ENCODE data around the gene LIMA1.
"Not testable (repeated sequence)": the region's sequence is repeated elsewhere in the genome, so short reads cannot be mapped to it uniquely, and the experiment has no call there.

LIMA1 gene

GRCh38 chr12:50220363-50220995 lies 62.8 kb downstream of the LIMA1 start:
- DNase-seq (ENCODE audit: extremely low read depth, low read depth): no peak
- no peak for TF ChIP-seq CTCF (IDR thresholded peaks at IDR 0.05; ENCODE audit: low read depth, low read length)

DNA sequence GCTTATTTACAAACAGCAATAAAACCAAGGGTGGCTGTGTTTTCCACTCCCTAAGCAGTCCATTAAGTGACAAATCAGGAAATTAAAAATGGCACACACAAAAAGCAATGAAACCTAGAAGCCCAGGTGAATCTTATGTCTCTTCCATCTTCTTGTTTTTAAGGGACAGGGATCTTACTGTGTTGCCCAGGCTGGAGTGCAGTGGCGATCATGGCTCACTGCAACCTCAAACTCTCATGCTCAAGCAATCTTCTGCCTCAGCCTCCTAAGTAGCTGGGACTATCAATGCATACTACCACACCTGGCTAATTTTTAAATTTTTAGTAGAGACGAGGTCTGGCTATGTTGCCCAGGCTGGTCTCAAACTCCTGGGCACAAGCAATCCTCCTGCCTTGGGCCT lies 63.8 kb downstream of the LIMA1 start:
- no peak for DNase-seq (ENCODE audit: extremely low read depth, low read depth)
- TF ChIP-seq CTCF (IDR thresholded peaks at IDR 0.05; ENCODE audit: low read depth, low read length): no peak

- not testable (repeated sequence) for DNase-seq (ENCODE audit: extremely low read depth, low read depth)
Measured at GRCh38 chr12:50219001-50219400, 64.3 kb downstream of the LIMA1 start.

- TF ChIP-seq CTCF (IDR thresholded peaks at IDR 0.05; ENCODE audit: low read depth, low read length): no peak
- DNase-seq (ENCODE audit: extremely low read depth, low read depth): no peak
Measured at GRCh38 chr12:50218386-50218785, 64.9 kb downstream of the LIMA1 start.

DNA sequence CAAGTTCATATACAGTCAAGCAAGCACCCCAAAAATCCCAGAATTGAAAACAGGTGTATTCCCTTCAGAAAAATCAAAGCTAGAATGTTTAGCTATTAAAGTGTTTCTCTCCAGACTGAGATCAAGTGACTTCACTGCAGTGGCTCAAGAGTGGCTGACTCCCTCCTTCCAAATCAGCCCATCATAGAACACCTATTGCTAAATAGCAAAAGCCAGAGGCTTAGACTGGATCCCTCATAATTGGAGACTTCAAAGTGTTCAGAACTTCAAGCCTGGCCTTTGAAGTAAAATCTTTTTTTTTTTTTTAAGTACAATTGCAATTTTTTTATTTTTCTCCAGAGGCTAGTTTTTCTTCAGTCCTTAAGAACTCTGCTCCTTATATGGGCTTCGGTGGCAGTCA lies 66.1 kb downstream of the LIMA1 start:
- TF ChIP-seq CTCF (IDR thresholded peaks at IDR 0.05; ENCODE audit: low read depth, low read length): no peak
- DNase-seq (ENCODE audit: extremely low read depth, low read depth): no peak

DNA sequence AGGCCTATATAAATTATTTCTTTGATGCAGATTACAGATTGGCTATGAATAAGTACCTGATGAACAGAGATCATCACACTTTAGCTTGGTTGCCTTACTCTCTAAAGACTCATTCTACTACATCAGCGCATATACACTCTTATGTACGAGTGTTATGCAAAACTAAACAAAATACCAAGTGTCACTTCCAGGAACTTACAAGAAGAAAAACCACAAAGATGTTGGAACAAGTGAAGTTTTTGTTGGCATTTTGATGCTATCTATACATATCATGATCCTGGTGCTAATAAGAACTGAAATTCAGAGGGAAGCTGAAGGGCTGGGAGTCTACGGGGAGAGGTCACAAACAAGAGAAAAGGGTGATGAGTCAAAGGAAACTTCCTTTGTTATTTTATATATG lies 68.3 kb downstream of the LIMA1 start:
- no peak for DNase-seq (ENCODE audit: extremely low read depth, low read depth)
- TF ChIP-seq CTCF (IDR thresholded peaks at IDR 0.05; ENCODE audit: low read depth, low read length): no peak

DNA sequence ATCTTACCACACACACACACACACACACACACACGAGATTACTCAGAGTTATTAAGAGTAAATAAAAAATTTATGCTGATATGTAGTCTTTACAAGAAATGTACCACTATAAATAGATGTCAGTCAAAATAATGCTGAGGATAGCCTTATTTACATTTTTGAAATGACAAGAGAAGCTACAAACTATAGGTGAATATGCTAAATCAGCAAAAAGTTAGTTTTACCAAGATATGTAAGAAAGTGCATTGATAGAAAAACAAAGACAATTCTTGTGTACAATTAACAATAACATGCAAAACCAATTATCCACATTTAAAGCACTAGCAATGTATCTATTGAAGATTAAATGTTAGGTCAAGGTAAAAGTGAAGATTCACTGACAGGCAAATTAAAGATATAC lies 69.3 kb downstream of the LIMA1 start:
- DNase-seq (ENCODE audit: extremely low read depth, low read depth): no peak
- no peak for TF ChIP-seq CTCF (IDR thresholded peaks at IDR 0.05; ENCODE audit: low read depth, low read length)

DNA sequence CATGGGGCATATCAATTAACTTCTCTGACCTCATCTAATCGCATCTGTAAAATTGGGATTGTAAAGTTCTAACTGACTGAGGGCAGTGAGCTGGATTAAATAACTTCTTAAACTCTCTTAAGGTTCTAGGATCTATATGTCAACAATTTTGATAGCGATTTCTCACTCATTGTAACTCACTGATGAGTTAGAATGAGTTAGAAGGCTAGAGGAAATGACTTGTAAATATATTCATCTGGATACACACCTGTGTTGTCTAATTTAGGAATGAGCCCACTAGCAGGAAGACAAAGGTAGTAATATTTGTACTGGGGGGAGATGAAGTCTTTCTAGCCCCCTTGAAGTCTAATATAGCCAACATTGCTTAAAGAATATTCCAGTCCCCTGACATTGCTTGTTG lies 69.9 kb downstream of the LIMA1 start:
- DNase-seq (ENCODE audit: extremely low read depth, low read depth): no peak
- TF ChIP-seq CTCF (IDR thresholded peaks at IDR 0.05; ENCODE audit: low read depth, low read length): no peak
